Ovary (tissue), 3 donors: ENCODE data around the gene HOXB2.

Experiments
- CTCF ChIP-seq, 3 donors: fragments of 450-650 bp in 2 of 3; fragments of 200-600 bp in 1 of 3; IDR thresholded peaks; one replicate each; pipeline versions ENCODE4 v1.5.1 to v1.8.0; 2016 to 2022; ENCODE audit warnings: antibody characterized with exemption in 3 of 3, mild to moderate bottlenecking in 1 of 3
- POLR2A ChIP-seq: fragments of 450-650 bp; IDR thresholded peaks from one replicate; pipeline ENCODE4 v1.6.1; 2017; ENCODE audit warnings: antibody characterized with exemption, mild to moderate bottlenecking, moderate library complexity
- donor health status: DM: no; HTN: no; CAD: no.

- no peak for TF ChIP-seq CTCF (IDR thresholded peaks at IDR 0.05)
- no peak for TF ChIP-seq POLR2A
Measured at GRCh38 chr17:48500435-48501426, 44.2 kb downstream of the HOXB2 start.
